ENCODE results near the gene ARSI.

- TF ChIP-seq CTCF (conservative IDR thresholded peaks at IDR 0.05; ENCODE audit: low read depth, low read length) (no peak), POLR2A (IDR thresholded peaks at IDR 0.05; ENCODE audit: low read depth, low read length) (no peak), BHLHE40 (IDR thresholded peaks at IDR 0.05; ENCODE audit: low read depth, low read length) (peak; percentile 61), RAD21 (IDR thresholded peaks at IDR 0.05; ENCODE audit: low read length) (no peak), FOS (IDR thresholded peaks at IDR 0.05; ENCODE audit: low read depth, low read length) (no peak), CEBPB (IDR thresholded peaks at IDR 0.05; ENCODE audit: low read depth, low read length) (peak; percentile 40; the same call in 1 of the 2 replicates), MAZ (IDR thresholded peaks at IDR 0.05; ENCODE audit: borderline replicate concordance, low read depth, low read length) (no peak), ELK1 (IDR thresholded peaks at IDR 0.05; ENCODE audit: borderline replicate concordance, low read depth, low read length) (no peak), MXI1 (IDR thresholded peaks at IDR 0.05; ENCODE audit: borderline replicate concordance, low read depth, low read length) (no peak)
These were observed 23.8 kb downstream of the ARSI start for GRCh38 chr5:150278916-150279315.
